HCT116 (cell line): ENCODE results near the gene DOK6. TPM values are rescaled to one million over a fixed set of nuclear protein-coding genes. Genes with fewer than 3 reads are reported as not detected.

Source experiments
- ATAC-seq: fragments of 200-7000 bp; cut with Tn5 transposase; 2 replicates; pipeline ENCODE4 v1.9.1; 2020; ENCODE audit warnings: mild to moderate bottlenecking, moderate library complexity
- BruUV-seq: library from RNA; stranded (reverse); fragments of 400-500 nt; replicated peaks from 2 replicates; lab custom pipeline; 2021; lab: Mats Ljungman, UMichigan
- CTCF ChIA-PET: fragments of 300-600 bp; sonication (Branson Sonifier 250); formaldehyde crosslinking; loops from one replicate; lab custom pipeline; 2021; ENCODE audit warnings: antibody characterized with exemption; lab: Charles Lee
- POLR2A ChIA-PET: fragments of 300-600, 350-600 bp; sonication (Branson Sonifier 250); formaldehyde crosslinking; loops from one replicate; lab custom pipeline; 2021; ENCODE audit warnings: antibody characterized with exemption; lab: Charles Lee
- RAD21 ChIA-PET, 2 experiments: fragments of 300-600 bp; sonication (Branson Sonifier 250); formaldehyde crosslinking; loops; one replicate each; lab custom pipeline; 2023; ENCODE audit warnings: low total read pairs in 2 of 2; ENCODE audit not compliant: uncharacterized antibody in 2 of 2, unreplicated experiment in 2 of 2, low non-redundant PET in 1 of 2; lab: Charles Lee
- DNase-seq: peaks from one replicate; pipeline ENCODE4 v3.0.0-alpha.2; 2010; ENCODE audit warnings: low read depth, low spot score
- H2AFZ ChIP-seq: fragments of 200-600 bp; shearing (Covaris generic), sonication (generic); 2 replicates; pipeline ENCODE4 v1.6.1; 2017; ENCODE audit warnings: low read depth, mixed run types, mixed read lengths, antibody characterized with exemption, low read length; ENCODE audit not compliant: poor library complexity, severe bottlenecking
- H3K27ac ChIP-seq: 2 replicates; pipeline ENCODE4 v1.5.1; 2012; ENCODE audit warnings: low read depth, low read length
- H3K27me3 ChIP-seq: fragments of 200-600 bp; sonication (generic); 2 replicates; pipeline ENCODE4 v1.6.1; 2016; ENCODE audit warnings: mixed run types, low read length, mixed read lengths; ENCODE audit not compliant: insufficient read depth
- H3K36me3 ChIP-seq, 2 experiments: fragments of 200-500 bp in 1 of 2; fragments of 200-600 bp in 1 of 2; sonication (Bioruptor generic) in 1 of 2; sonication (generic) in 1 of 2; 2 replicates each; pipeline versions ENCODE4 v1.5.1 to v1.6.1; 2014 to 2016; ENCODE audit warnings: low read length in 2 of 2, inconsistent platforms in 1 of 2, mixed read lengths in 1 of 2, mixed run types in 1 of 2; ENCODE audit not compliant: insufficient read depth in 2 of 2, control insufficient read depth in 1 of 2
- H3K4me1 ChIP-seq, 2 experiments: fragments of 200-600 bp in 1 of 2; sonication (generic) in 1 of 2; 2 replicates each; pipeline versions ENCODE4 v1.5.1 to v1.6.1; 2012 to 2017; ENCODE audit warnings: low read length in 2 of 2, inconsistent platforms in 1 of 2, mild to moderate bottlenecking in 1 of 2, mixed read lengths in 1 of 2, mixed run types in 1 of 2, moderate library complexity in 1 of 2; ENCODE audit not compliant: insufficient read depth in 2 of 2, control insufficient read depth in 1 of 2
- H3K4me2 ChIP-seq: fragments of 200-600 bp; sonication (generic); 2 replicates; pipeline ENCODE4 v1.6.1; 2017; ENCODE audit warnings: mixed run types, low read length, mixed read lengths
- H3K4me3 ChIP-seq, 2 experiments: fragments of 200-600 bp in 1 of 2; sonication (generic) in 1 of 2; replicated peaks in 1 of 2; 2 replicates each; pipeline ENCODE4 v1.5.1; 2011 to 2016; ENCODE audit warnings: low read length in 2 of 2, control low read depth in 1 of 2, low read depth in 1 of 2, mild to moderate bottlenecking in 1 of 2, mixed read lengths in 1 of 2, mixed run types in 1 of 2
- H3K79me2 ChIP-seq: fragments of 200-600 bp; sonication (generic); 2 replicates; pipeline ENCODE4 v1.6.1; 2017; ENCODE audit warnings: mild to moderate bottlenecking, mixed run types, low read length, moderate library complexity, mixed read lengths; ENCODE audit not compliant: insufficient read depth
- H3K9ac ChIP-seq: fragments of 200-600 bp; sonication (generic); 2 replicates; pipeline ENCODE4 v1.6.1; 2016; ENCODE audit warnings: low read length, mixed read lengths
- H3K9me2 ChIP-seq: fragments of 200-600 bp; sonication (generic), shearing (Covaris generic); 2 replicates; pipeline ENCODE4 v1.6.1; 2017; ENCODE audit warnings: mixed run types, mild to moderate bottlenecking, moderate library complexity; ENCODE audit not compliant: insufficient read depth
- H3K9me3 ChIP-seq, 2 experiments: fragments of 200-500 bp in 1 of 2; fragments of 200-600 bp in 1 of 2; sonication (Bioruptor generic) in 1 of 2; sonication (generic) in 1 of 2; 2 replicates each; pipeline ENCODE4 v1.6.1; 2014 to 2017; ENCODE audit warnings: low read length in 2 of 2, mixed read lengths in 2 of 2, inconsistent platforms in 1 of 2, low read depth in 1 of 2, mild to moderate bottlenecking in 1 of 2, mixed run types in 1 of 2, moderate library complexity in 1 of 2; ENCODE audit not compliant: control insufficient read depth in 1 of 2, insufficient read depth in 1 of 2
- H4K20me1 ChIP-seq: fragments of 200-600 bp; sonication (generic), shearing (Covaris generic); 2 replicates; pipeline ENCODE4 v1.6.1; 2017; ENCODE audit warnings: mixed run types, mild to moderate bottlenecking, moderate library complexity; ENCODE audit not compliant: insufficient read depth
- FOSL1 ChIP-seq: IDR thresholded peaks from 2 replicates; pipeline ENCODE4 v1.6.1; 2012; ENCODE audit warnings: low read depth
- JUND ChIP-seq: IDR thresholded peaks from 2 replicates; pipeline ENCODE4 v1.6.1; 2012
- POLR2A ChIP-seq: IDR thresholded peaks from 2 replicates; pipeline ENCODE4 v1.7.0; 2011; ENCODE audit warnings: borderline replicate concordance; ENCODE audit not compliant: insufficient read depth, insufficient read length; ENCODE audit errors: extremely low read depth
- POLR2AphosphoS5 ChIP-seq: IDR thresholded peaks from 2 replicates; pipeline ENCODE4 v1.6.1; 2011; ENCODE audit warnings: mild to moderate bottlenecking, low read depth, low read length, moderate library complexity
- RAD21 ChIP-seq: IDR thresholded peaks from 2 replicates; pipeline ENCODE4 v1.6.1; 2012; ENCODE audit warnings: low read depth, mild to moderate bottlenecking
- SP1 ChIP-seq: IDR thresholded peaks from 2 replicates; pipeline ENCODE4 v1.6.1; 2012; ENCODE audit warnings: low read depth
- ZFX ChIP-seq: fragments of 450-650 bp; IDR thresholded peaks from 2 replicates; pipeline ENCODE4 v1.6.1; 2017
- intact Hi-C: fragments of 100-400 bp; cut with micrococcal nuclease; formaldehyde crosslinking; loops from 2 replicates; pipeline ENCODE4 v1.10.0; 2022
- total RNA-seq: library from RNA; stranded (reverse); gene quantifications from one replicate; pipeline ENCODE4 v1.2.1, GENCODE V29; 2021; ENCODE audit not compliant: unreplicated experiment
- TF ChIP-seq, protein P1 (sequence below), 3 experiments: fragments of 200-600 bp in 1 of 3; sonication (generic) in 1 of 3; IDR thresholded peaks in 2 of 3; conservative IDR thresholded peaks in 1 of 3; 2 replicates each; pipeline ENCODE4 v1.5.1; 2012 to 2017; ENCODE audit warnings: low read depth in 2 of 3, low read length in 2 of 3, antibody characterized with exemption in 1 of 3, borderline replicate concordance in 1 of 3, control low read depth in 1 of 3, mild to moderate bottlenecking in 1 of 3, mixed read lengths in 1 of 3, mixed run types in 1 of 3, moderate library complexity in 1 of 3; ENCODE audit not compliant: insufficient read depth in 1 of 3
- TF ChIP-seq, protein P2 (sequence below): IDR thresholded peaks from 2 replicates; pipeline ENCODE4 v1.6.1; 2012
- TF ChIP-seq, protein P3 (sequence below): IDR thresholded peaks from 2 replicates; pipeline ENCODE4 v1.6.1; 2012
- TF ChIP-seq, protein P4 (sequence below): IDR thresholded peaks from 2 replicates; pipeline ENCODE4 v1.6.1; 2012; ENCODE audit warnings: low read depth
- TF ChIP-seq, protein P5 (sequence below): IDR thresholded peaks from 2 replicates; pipeline ENCODE4 v1.6.1; 2011; ENCODE audit warnings: mild to moderate bottlenecking, low read length, moderate library complexity; ENCODE audit not compliant: insufficient replicate concordance; ENCODE audit errors: extremely low read depth

The DOK6 gene
- total RNA-seq, 1 experiment from 2014 or later, result not detected

DNA sequence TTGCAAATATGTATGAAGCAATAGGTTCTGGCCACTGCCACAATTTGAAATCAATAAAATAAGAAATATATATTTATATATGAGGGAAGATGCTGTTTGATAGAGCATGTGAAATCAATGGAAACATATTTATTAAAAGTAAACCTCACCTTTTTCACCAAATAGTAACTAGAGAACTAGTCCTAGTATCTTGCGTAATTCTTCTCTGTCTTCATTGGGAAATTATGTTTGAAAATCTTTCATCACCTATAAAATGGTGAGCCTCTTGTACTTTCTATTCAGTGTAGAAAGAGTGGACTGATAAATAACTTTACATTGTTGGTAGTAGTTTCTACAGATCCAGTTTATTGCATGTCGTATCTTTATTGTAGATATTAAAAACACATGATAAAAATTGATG lies 444.0 kb downstream of the DOK6 start:
- no peak for ATAC-seq
- Histone ChIP-seq H4K20me1 (no peaks in the 10 kb centered on the region), H3K4me3 (no peak overlapping the region), H3K9ac (no peak overlapping the region), H3K4me2 (no peak overlapping the region), H3K9me2 (no peaks in the 10 kb centered on the region), H3K9me3 (no peaks in the 10 kb centered on the region), H3K79me2 (no peaks in the 10 kb centered on the region), H3K4me1 (no peaks in the 10 kb centered on the region), H3K36me3 (no peaks in the 10 kb centered on the region), H2AFZ (no peak overlapping the region), H3K27me3 (0 out of 2 replicates have a peak, but pooled peaks cover 7% of the 10 kb centered on the region), H3K27ac (no peak overlapping the region)
- no peak for TF ChIP-seq POLR2AphosphoS5
- TF ChIP-seq, protein P1, sequence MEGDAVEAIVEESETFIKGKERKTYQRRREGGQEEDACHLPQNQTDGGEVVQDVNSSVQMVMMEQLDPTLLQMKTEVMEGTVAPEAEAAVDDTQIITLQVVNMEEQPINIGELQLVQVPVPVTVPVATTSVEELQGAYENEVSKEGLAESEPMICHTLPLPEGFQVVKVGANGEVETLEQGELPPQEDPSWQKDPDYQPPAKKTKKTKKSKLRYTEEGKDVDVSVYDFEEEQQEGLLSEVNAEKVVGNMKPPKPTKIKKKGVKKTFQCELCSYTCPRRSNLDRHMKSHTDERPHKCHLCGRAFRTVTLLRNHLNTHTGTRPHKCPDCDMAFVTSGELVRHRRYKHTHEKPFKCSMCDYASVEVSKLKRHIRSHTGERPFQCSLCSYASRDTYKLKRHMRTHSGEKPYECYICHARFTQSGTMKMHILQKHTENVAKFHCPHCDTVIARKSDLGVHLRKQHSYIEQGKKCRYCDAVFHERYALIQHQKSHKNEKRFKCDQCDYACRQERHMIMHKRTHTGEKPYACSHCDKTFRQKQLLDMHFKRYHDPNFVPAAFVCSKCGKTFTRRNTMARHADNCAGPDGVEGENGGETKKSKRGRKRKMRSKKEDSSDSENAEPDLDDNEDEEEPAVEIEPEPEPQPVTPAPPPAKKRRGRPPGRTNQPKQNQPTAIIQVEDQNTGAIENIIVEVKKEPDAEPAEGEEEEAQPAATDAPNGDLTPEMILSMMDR (IDR thresholded peaks at IDR 0.05 in 2 of 3, conservative IDR thresholded peaks at IDR 0.05 in 1 of 3; ENCODE audit: borderline replicate concordance in 1 of 3, insufficient read depth in 1 of 3, low read depth in 2 of 3, low read length in 2 of 3), result no peak
- TF ChIP-seq, protein P2, sequence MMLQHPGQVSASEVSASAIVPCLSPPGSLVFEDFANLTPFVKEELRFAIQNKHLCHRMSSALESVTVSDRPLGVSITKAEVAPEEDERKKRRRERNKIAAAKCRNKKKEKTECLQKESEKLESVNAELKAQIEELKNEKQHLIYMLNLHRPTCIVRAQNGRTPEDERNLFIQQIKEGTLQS, result no peak
- no peak for TF ChIP-seq ZFX
- TF ChIP-seq, protein P3, sequence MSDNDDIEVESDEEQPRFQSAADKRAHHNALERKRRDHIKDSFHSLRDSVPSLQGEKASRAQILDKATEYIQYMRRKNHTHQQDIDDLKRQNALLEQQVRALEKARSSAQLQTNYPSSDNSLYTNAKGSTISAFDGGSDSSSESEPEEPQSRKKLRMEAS, result no peak
- TF ChIP-seq SP1, result no peak
- TF ChIP-seq, protein P4, sequence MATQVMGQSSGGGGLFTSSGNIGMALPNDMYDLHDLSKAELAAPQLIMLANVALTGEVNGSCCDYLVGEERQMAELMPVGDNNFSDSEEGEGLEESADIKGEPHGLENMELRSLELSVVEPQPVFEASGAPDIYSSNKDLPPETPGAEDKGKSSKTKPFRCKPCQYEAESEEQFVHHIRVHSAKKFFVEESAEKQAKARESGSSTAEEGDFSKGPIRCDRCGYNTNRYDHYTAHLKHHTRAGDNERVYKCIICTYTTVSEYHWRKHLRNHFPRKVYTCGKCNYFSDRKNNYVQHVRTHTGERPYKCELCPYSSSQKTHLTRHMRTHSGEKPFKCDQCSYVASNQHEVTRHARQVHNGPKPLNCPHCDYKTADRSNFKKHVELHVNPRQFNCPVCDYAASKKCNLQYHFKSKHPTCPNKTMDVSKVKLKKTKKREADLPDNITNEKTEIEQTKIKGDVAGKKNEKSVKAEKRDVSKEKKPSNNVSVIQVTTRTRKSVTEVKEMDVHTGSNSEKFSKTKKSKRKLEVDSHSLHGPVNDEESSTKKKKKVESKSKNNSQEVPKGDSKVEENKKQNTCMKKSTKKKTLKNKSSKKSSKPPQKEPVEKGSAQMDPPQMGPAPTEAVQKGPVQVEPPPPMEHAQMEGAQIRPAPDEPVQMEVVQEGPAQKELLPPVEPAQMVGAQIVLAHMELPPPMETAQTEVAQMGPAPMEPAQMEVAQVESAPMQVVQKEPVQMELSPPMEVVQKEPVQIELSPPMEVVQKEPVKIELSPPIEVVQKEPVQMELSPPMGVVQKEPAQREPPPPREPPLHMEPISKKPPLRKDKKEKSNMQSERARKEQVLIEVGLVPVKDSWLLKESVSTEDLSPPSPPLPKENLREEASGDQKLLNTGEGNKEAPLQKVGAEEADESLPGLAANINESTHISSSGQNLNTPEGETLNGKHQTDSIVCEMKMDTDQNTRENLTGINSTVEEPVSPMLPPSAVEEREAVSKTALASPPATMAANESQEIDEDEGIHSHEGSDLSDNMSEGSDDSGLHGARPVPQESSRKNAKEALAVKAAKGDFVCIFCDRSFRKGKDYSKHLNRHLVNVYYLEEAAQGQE, result no peak
- no peak for TF ChIP-seq FOSL1
- TF ChIP-seq JUND, result no peak
- no peak for TF ChIP-seq RAD21
- TF ChIP-seq POLR2A, result no peak
- TF ChIP-seq, protein P5, sequence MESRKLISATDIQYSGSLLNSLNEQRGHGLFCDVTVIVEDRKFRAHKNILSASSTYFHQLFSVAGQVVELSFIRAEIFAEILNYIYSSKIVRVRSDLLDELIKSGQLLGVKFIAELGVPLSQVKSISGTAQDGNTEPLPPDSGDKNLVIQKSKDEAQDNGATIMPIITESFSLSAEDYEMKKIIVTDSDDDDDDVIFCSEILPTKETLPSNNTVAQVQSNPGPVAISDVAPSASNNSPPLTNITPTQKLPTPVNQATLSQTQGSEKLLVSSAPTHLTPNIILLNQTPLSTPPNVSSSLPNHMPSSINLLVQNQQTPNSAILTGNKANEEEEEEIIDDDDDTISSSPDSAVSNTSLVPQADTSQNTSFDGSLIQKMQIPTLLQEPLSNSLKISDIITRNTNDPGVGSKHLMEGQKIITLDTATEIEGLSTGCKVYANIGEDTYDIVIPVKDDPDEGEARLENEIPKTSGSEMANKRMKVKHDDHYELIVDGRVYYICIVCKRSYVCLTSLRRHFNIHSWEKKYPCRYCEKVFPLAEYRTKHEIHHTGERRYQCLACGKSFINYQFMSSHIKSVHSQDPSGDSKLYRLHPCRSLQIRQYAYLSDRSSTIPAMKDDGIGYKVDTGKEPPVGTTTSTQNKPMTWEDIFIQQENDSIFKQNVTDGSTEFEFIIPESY, result no peak
- DNase-seq, result no peak
- POLR2A ChIA-PET, result no interaction called here
- intact Hi-C loops, result no loop called here
- RAD21 ChIA-PET, result no interaction called here
- CTCF ChIA-PET, result no interaction called here
- BruUV-seq, result no TSS peak
